ENCODE results near the gene MAP3K1.

MAP3K1 gene

GRCh38 chr5:56845904-56846480, 30.6 kb downstream of the MAP3K1 start:
- DNase-seq (ENCODE audit: low read depth in 2 of 2) = no peak

- DNase-seq (ENCODE audit: low read depth in 2 of 2) = no peak
Measured at GRCh38 chr5:56848206-56848605, 32.9 kb downstream of the MAP3K1 start.

- DNase-seq (ENCODE audit: low read depth in 2 of 2) = no peak
Measured at GRCh38 chr5:56849671-56850070, 34.3 kb downstream of the MAP3K1 start.

GRCh38 chr5:56850423-56850822, 35.1 kb downstream of the MAP3K1 start:
- no peak for DNase-seq (ENCODE audit: low read depth in 2 of 2)

GRCh38 chr5:56851258-56851941, 36.1 kb downstream of the MAP3K1 start:
- DNase-seq (ENCODE audit: low read depth in 2 of 2) = no peak

GRCh38 chr5:56852228-56853000, 37.1 kb downstream of the MAP3K1 start:
- DNase-seq (ENCODE audit: low read depth in 2 of 2) = no peak

GRCh38 chr5:56853698-56854097, 38.3 kb downstream of the MAP3K1 start:
- no peak for DNase-seq (ENCODE audit: low read depth in 2 of 2)

GRCh38 chr5:56854920-56855319, 39.6 kb downstream of the MAP3K1 start:
- no peak for DNase-seq (ENCODE audit: low read depth in 2 of 2)

GRCh38 chr5:56856541-56857178, 41.3 kb downstream of the MAP3K1 start:
- no peak for DNase-seq (ENCODE audit: low read depth in 2 of 2)

GRCh38 chr5:56858777-56859442, 43.6 kb downstream of the MAP3K1 start:
- no peak for DNase-seq (ENCODE audit: low read depth in 2 of 2)

GRCh38 chr5:56861893-56862485, 46.6 kb downstream of the MAP3K1 start:
- no peak for DNase-seq (ENCODE audit: low read depth in 2 of 2)

- no peak for DNase-seq (ENCODE audit: low read depth in 2 of 2)
Measured at GRCh38 chr5:56862909-56863308, 47.6 kb downstream of the MAP3K1 start.

- DNase-seq (ENCODE audit: low read depth in 2 of 2) = no peak
Measured at GRCh38 chr5:56871777-56872176, 56.4 kb downstream of the MAP3K1 start.

GRCh38 chr5:56873056-56873455, 57.7 kb downstream of the MAP3K1 start:
- no peak for DNase-seq (ENCODE audit: low read depth in 2 of 2)

GRCh38 chr5:56876327-56876726, 61.0 kb downstream of the MAP3K1 start:
- no peak for DNase-seq (ENCODE audit: low read depth in 2 of 2)

- no peak for DNase-seq (ENCODE audit: low read depth in 2 of 2)
Measured at GRCh38 chr5:56881571-56881970, 66.2 kb downstream of the MAP3K1 start.

- no peak for DNase-seq (ENCODE audit: low read depth in 2 of 2)
Measured at GRCh38 chr5:56893251-56893951, 78.1 kb downstream of the MAP3K1 start.

- DNase-seq (ENCODE audit: low read depth in 2 of 2) = no peak
Measured at GRCh38 chr5:56896763-56897162, 81.4 kb downstream of the MAP3K1 start.

GRCh38 chr5:56898213-56898612, 82.9 kb downstream of the MAP3K1 start:
- no peak for DNase-seq (ENCODE audit: low read depth in 2 of 2)

GRCh38 chr5:56900395-56900794, 85.0 kb downstream of the MAP3K1 start:
- no peak for DNase-seq (ENCODE audit: low read depth in 2 of 2)
